HG03045 (cell line): Measurements from ENCODE around the gene COBL.

Experiments
- ATAC-seq: cut with Tn5 transposase; IDR thresholded peaks from one replicate; pipeline ENCODE4 v1.9.1; 2021; ENCODE audit warnings: mild to moderate bottlenecking, moderate library complexity; ENCODE audit not compliant: unreplicated experiment

The COBL gene

DNA sequence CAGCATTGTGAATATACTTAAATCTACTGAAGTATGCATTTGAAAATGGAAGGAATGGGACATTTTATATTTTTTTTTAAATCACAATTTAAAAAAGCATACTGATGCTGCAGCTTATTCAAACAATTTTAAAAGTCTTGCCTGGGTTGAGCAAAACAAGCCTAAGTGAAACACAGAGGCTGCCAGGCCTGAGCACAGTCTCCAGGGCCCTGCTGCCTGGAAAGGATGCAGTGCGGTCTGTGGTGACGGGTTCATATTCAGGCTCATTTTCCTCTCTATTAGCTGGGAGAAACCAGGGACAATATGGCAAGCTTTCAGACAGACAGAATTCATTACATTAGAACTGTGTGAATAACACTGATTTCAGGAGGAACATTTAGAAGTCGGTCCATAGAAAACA, 251.9 kb downstream of the COBL start:
- no peak for ATAC-seq

DNA sequence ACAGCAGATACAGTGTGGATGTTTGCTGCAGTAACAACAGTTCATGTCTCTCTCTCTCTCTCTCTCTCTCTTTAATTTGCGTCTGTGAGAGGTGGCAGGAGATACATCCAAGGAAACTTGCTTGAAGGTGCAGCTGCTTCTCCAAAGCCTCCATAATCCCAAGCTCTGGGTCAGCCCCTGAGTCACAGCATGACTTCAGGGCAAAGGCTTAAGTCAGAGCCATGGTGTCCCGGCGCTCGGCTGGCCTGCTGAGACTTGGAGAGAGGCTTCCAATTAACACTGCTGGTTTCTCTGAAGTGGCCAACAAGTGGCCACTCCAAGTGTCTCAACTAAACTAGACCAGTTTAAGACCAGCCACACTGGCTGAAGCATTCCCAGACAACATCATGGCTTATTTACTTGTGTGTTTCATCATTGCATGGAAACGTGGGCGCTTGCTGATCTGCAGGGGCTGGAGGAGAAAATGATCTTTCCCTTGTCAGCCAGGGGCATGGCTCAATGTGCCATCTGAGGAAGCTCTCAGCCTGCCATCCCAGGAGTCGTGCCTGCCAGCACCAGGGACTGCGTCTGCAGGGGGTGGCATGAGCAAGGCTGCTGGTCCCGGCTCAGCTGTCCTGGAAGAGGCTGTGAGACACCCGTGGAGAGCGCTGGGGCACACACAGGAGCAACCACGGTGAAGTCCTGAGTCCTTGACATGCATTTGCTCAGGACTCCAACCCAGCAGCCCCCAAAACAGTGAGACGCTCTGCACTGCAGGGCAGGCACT, 254.2 kb downstream of the COBL start:
- ATAC-seq: no peak

DNA sequence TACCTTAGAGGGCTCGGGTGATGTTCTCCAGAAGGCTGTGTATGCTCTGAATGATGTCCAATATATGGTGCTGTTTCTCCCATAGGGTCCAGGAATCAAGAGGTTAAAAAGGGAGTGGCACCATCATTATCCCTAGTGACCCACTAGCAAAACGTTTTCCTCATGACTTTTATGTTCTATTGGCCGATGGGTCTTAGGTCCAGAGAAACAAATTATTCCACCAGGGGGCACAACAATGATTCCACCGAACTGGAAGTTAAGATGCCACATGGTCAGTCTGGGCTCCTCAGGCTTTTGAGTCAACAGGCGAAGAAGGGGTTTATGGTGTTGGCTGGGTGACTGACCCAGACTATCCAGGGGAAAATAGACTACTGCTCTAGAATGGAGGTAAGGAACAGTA, 256.1 kb downstream of the COBL start:
- no peak for ATAC-seq

DNA sequence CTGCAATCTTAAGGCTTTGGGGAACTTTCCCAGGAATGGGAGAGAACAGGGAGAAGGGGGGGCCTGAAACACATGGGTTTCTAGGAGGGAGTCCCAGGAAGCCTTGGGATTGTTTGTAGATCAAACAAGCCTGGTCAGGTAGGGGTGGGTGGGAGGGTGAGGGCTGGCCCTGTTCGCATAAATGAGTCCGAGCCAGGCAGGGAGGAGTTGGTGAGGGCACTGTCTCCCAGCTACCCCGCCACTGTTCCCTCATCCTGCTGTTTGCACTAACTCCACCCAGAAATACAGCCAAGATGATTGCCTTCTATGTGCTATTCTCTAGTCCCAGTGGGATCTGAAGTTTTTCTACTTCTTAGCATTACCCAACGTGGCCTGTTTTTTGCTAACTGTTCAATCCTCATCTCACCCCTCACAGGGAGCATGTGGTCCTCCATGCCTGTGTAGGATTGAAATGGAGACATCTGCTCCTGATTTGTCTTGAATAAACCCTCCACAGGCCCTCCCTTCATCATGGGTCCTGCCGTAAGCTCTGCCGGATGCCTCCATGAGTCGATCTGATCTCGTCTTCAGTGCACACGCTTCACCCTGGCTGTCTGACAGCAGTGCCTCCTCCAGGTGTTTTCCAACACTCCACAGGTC, 257.0 kb downstream of the COBL start:
- ATAC-seq: no peak

DNA sequence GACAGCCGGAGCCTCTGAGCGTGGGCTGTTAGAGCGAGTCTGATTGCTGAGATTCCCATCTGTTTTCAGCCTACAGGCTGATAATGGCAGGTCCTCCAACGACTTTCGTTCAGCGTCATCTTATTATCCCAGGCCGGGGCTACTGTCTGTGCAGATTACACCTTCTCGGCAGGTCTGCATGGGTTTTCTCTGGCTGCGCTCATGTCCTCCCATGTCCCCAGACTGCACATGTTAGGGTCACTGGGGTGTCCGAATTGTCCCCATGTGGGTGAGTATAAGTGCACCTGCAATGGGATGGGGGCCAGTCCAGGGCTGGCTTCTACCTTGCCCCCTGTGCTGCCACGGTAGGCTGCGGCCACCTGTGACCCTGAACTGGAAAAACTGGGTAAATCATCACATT, 257.8 kb downstream of the COBL start:
- ATAC-seq: no peak

DNA sequence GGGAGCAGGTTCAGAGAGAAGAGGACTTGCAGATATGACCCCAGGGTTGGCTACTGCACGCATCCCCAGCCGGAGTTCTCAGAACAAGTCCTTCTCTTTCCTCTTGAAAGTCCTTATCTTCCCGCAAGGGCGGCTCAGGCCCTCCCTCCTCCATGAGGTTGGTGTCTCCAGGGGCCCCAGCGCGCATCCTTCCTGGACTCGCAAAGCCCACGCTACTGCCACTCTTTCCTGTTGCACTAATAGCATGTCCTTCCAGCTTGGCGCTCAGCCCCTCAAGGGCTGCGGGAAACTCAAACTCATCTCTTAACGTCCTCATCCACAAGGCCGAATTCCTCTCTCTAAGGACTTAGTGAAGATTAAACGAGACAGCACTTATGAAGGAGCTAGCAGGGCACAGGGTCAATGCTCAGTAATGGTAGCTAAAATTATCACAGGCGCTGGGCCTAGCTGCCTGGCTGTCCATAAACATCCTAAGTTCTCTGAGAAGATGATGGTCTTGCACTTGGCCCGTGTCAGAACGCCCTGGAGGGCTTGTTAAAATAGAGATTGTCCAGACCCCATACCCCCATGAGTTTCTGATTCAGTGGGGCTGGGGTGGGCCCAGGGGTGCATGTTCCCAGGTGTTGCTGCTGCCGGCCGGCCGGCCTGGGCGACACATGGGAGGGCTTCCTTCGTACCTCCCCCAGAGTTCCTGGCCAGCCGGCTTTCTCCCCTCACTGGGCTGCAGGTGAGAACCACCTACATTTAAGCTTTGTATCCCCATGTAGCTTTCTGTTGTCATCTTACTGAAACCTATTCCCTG, 261.4 kb downstream of the COBL start:
- ATAC-seq: no peak

DNA sequence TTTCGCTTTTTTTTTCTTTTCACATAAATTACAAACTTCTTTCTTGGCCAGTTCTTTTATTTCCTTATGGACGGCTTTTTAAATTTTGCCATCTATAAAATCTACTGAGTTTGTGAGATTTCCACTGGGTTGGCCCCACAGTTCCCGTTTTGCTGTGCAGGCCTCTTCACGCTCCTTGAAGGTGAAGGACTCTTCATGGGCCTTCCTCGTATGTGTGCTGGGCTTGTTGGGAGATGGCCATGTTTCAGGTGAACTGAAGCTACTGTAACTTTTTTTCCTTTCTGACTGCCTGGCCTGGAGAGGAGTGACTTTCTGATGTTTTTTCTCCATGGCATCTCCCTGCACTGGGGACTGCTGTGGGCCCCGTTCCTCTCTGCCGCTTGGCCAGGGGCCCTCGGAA, 262.4 kb downstream of the COBL start:
- ATAC-seq: no peak

DNA sequence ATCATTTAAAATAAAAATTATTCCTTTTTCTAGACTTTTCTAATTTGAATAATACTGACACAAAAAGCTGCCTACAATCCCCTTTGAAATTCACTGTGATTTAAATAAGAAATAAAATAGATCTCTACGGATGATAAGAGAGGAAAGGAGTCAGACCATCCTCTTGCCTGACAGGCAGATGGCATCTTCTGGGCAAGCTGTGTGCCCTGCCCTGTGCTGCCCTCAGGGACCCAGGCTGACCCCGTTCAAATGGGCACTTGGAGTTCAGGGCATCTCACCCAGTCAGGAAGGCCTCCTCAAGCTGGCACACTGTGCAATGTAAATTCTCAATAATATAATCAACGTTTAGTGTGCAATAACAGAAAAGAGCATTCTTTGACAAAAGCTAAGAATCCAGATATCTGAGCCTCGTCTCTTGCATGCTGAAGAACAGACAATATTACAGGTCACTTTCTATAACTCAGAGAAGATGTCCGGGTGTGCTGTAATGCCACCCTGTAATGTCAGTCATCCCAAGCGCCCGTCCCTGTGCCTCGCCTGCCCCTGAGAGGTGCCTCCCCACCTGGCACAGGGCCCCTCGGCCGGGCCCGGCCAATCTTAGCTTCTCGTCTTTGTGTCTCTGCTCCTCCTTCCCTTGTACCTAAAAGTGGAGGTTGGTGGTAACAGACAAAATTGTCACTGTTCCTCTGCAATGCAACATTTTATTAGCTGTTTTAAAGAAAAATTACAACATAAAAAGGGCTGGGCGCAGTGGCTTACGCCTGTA, 263.3 kb downstream of the COBL start:
- no peak for ATAC-seq

DNA sequence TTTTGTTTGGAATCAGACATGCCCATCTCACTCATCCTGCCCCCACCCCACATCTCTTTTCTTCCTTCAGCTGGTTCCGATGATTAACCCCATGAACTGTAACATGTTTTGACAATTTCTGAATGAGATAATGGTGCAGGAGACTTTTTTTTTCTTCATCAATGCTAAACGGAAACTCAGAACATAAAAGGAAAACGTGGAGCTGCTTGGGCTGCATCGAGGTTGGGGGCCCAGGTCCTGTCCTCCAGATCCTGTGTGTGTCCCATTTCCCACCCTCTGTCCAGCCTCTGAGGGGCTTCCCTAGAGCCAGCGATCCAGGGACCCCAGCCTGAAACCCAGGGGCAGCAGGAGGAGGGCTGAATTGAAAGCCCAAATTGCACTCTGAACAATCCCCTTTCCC, 270.1 kb downstream of the COBL start:
- no peak for ATAC-seq

DNA sequence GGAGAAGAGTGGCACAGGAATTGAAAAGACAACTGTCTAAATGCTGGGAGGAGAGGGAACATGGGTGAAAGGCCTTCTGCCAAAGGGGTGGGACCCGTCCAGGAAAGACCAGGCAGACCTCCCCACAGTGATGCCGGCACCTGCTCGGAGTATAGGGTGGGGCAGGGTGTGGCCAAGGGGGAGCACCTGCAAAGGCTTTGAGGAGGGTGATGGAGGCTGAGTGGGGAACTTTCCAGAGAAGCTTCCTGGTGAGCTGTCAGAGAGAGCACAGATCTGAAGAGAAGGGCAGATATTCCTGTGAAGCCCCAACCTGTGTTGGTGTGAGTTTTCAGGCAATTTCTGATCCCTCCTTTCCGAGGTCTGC, 270.5 kb downstream of the COBL start:
- ATAC-seq: no peak

DNA sequence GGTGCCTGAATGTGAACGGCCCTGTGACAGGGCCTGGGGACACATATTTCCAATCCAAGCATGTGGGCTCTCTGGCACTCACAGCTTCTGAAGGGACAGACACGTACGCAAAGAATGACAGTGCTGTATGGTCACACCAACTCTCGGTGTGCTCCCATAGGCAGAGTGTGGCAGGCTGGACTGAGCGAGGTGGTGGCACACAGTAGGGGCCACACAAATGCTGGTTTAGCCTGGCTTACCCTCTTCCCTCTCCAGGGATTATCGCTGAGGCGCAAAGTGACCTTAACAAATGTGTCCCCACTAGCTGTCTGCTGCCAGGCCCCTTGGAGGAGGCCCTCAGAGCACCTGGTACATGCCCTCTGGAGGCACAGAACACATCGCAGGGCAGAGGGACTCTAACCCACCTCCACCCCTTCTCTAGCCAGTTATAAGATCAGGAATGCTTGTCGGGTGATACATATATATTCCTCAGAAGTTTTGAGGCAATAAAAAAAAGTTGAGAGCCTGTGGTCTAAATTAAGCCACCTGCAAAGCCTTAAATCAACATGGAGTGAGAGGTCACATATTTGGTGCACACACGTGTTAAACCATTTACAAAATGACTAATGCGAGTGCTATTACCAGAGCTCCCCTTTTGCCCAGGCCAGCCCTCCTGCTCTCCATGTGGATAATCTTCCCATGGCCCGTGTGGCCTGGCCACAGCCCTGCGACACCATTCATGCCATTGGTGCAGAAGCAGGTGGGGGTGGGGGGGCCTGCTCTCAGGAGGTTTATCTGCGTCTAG, 271.1 kb downstream of the COBL start:
- ATAC-seq: no peak

DNA sequence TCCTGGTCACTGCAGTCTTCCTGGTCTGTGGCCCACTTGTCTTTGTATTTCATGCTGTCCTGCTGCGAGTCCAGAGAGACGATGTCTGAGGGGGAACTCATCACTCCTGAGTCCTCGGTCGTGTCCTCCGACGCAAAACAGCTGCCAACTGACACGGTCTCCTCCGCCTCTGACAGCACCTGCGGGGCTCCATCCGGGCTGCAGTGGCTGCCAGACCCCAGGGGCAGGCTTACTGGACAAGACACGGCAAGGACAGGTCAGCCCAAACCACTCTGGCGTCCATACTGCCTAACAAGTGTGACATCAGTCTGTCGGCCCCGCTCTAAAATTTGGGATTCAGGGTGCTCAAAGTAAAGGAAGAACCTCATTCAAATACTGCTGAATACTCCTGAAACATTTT, 273.1 kb downstream of the COBL start:
- no peak for ATAC-seq

DNA sequence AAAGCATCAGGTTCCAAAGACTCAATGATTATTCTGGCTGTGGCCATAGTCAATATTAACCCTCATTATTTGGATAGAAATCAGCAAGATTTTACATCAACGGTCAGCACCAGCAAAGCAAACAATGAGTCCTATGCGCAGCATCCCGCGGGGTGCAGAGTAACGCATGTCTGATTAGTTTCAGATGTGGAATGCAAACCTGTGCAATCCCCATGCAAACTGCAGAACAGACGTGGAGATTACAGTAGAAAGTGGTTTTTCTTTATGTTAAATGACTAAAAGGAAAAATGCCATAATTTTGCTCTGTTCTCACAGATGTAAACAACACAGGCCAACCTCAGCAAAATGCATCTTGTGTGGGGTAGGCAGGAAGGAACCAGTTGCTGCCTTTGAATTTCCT, 275.8 kb downstream of the COBL start:
- no peak for ATAC-seq

DNA sequence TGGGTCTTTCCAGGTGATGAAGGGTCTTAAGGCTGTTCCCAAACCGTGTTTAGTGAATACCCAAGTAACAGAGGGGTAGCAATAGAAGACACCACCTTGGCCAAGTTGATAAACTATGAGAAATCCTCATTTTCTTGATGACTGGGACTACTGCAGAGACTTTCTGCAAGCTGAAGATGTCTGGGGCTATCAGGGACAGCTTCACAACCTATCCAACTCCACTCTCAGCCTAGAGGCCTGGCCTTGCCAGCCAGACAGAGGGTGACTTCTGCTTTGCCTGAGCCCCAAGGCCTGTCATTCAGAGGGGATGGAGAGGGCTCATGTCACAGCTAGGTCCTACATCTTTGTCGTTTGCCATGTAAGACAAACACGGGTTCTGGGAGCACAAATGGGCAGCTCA, 278.0 kb downstream of the COBL start:
- no peak for ATAC-seq

DNA sequence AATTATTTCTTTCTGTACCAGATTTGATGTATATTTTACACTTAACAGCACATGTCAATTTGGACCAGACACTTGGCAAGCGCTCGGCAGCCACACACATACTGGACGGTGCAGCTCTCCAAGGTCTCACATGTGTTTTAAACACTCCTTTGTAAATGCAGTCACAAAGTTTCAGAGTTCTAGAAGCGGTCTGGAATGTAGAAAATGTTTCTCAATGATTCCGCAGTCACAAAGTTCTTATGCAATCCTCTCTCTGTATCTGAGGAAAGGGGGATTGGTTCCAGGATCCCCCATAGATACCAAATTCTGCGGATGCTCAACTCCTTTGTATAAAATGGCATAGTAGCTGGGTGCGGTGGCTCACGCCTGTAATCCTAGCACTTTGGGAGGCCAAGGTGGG, 280.9 kb downstream of the COBL start:
- no peak for ATAC-seq

DNA sequence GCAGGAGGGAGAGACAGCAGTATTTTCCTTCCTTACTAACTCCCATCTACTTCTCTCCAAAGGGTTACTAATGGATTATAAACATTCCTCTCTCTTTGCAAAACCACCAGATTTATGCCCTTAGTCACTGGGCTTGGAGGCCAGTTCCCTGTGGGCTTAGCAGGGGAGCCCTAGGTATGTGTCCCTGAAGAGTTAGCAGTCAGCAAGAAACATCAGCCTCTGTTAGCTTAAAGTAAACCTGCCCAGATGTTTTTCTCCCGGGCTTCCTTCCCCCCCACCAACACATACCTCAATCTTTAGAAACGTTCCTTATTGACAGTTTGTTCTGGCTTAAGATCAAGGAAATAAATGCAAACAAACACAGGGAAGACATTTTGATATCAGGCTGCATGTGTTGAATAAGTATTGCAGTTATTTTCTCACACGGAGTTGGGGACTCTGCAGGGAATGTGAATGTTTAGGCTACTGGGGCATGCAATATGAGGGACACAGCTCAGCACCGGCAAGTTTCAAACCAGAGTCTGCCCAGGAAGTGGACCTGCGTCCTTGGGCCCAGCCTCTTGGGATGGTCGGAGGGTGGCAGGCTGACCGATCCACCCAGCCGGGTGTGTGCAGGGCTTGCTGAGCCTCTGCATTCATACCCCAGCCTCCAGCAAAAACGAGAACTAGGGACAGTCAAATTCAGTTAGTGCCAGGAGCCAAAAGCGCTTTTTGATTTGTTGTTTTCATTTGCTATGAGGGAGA, 281.9 kb downstream of the COBL start:
- ATAC-seq: no peak

DNA sequence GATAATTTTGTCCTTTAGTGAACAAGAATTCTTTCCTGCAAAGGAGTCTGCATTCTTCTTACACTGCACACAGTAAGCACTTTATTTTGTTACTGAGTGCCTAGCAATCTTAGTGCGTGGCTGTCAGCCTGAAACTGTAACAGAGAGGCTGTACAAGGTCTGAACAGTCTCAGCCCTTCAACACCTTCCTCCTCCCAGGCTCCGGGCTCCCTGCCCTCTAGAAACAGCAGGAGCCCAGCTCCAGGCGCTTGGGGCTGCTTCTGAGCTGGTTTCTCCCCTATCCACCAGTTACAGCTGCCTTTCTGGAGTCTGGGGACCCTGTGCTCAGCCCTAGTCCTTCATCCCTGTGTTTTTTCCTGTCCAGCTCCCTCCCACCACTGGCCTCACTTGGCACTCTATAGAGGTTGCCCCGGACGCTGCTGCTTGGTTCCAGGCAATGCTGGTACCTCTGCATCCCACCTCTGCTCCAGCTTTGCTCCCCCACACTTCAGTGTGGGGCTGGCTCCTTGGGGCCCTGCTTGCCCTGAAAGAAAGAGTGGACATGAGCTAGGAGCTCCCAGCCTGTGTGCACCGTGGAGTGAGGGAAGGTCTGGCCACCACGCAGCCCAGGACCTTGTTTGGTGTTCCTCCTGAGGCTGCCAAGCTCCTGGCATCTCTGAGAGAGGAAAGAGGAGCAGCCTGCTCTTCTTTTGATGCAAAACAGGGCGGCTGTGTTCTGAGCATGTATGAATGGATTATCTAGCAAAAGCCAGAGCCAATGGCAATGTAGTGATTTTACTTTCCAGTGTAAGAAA, 282.7 kb downstream of the COBL start:
- no peak for ATAC-seq

DNA sequence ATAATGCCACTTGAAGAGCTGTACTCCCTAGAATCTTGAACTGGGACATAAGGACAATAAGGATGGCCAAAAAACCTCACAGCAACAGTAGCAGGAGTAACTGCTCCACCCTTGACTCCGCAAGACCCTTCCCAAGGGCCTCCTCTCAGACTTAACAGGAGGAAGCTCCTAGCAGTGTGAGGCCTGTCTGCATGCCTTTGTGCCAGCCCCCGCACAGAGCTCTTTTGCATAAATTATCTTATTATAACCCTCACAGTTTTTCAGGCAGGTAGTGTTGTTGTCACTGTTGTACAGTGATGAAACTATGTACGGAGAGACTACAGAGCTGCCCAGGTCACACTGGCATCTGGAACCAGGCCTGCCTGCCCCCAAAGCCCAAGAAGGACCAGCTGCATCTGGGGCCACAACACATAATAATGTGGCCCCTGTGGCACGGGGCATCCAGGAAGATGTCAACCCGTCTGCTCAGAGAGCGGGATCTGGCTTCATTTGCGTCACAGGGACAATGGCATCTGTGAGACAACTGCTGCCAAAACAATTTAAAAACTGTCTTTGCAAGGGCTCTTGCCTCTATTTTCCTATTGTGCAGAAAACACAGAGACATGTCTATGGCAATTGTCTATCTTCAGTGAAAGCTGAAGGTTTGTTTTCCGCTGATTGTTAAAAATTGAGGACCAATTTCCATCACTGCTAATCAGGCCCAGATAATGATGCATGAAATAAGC, 284.7 kb downstream of the COBL start:
- ATAC-seq: no peak
